Stimulated activated CD4-positive, alpha-beta T cell treated with anti-CD3 and anti-CD28 coated beads, Interleukin-12 subunit alpha, Interleukin-12 subunit beta, amount 100 ng/mL, for 24 hours (primary cell): ENCODE measurements around the gene MYH4.

Experiments used
- DNase-seq, 2 experiments: peaks; one replicate each; pipeline ENCODE4 v3.0.0-alpha.2; 2020; ENCODE audit warnings: low read depth in 2 of 2

MYH4 gene

GRCh38 chr17:10469459-10469858 lies at the start of gene MYH4:
Gene MYH4, minus strand, starts transcription at chr17:10469559. Its CDS starts 2,814 bp downstream, at chr17:10466745.
- no peak for DNase-seq

GRCh38 chr17:10518271-10519037 lies 49.1 kb upstream of the MYH4 start, which contains the start of gene MYH1:
Gene MYH1, minus strand, starts transcription at chr17:10518542. Its CDS starts 1,900 bp downstream, at chr17:10516642.
- DNase-seq, result no peak

DNA sequence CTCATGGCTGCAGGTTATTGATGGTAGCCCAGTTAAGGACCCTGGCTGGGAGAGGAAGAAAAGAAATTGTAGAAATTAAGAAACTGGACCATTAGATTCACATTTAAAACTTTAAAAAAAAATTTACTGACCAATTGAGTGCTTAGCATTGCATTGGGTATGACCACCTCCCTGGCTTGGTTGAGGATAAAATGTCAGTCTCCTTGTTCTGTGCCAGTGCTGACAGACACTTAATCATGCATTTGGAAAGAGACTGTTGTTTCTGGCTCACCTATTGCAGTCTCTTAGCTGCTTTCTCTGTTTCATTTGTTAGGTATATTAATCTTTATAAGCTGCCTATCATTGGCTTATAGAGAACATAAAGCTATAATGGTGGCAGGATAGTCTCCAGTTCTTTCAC lies 47.3 kb upstream of the MYH4 start:
- no peak for DNase-seq

DNA sequence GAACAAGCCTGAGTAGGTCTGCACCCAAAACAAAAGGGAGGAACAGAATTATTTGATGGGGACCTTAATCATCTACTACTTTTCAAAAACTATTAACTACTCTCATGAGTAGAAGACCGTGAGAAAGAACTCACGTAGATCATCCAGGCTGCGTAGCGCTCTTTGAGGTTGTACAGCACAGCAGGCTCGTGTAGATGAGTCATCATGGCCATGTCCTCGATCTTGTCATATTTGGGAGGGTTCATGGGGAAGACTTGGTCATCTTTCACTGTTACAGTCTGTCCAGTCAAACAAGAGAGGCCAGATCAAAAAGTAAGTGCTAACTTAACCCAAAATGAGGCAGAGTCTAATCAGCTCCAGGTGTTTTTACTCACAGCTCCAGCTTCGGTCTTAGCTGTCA lies 46.7 kb upstream of the MYH4 start:
- DNase-seq, result no peak

GRCh38 chr17:10513299-10514067 lies 44.1 kb upstream of the MYH4 start:
- no peak for DNase-seq

DNA sequence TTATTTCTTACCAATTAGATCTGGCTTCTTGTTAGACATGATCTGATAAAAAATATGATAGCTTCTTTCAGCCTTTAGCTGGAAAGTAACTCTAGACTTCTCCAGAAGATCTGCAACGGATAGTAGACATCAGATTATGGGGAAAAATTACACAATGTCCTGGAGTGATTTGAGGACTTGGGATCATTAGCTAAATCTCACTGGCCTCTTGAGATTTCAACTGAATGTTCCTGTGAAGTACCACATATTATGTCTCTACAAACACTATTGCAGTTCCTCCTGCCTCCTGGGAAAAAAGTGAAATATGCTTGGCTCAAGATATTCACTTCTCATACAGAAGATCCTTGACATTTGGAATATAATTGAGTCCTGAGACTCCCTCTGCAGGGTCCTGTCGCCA lies 43.5 kb upstream of the MYH4 start:
- DNase-seq, result no peak

DNA sequence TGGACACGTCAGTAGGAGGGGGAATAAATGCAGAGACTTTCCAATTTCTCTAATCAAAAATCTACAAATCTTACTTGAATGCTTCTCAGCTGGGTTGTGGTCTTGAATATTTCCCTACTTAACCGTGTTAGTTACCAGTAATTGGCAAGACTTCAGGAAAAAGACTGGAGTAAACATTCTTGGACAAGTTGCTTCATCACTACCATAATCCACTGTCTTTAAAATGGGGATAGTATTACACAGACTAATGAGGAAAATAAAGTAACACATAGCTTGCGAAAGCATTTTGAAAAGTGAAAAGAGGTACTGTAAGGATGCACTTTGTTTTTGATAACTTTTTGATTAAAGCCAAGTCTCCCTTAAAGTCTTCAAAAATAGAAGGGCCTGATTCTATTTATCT lies 30.6 kb upstream of the MYH4 start:
- no peak for DNase-seq

DNA sequence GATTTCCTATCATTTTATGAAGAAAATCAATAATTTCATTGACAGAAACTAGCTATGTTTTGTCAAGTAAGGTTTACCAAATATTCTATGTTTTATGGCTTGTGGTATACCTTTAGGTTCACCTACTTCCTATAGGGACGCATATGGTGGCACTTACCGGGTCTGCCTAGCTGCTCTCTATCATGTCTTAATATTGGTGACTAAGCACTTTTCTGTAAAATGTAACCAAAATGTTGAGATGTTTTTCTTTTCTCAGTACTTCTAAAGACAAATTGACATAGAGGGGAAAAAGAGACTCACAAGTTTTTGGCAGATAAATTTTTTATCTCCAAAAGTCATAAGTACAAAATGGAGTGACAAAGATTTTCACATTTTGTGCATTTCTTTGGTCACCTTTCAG lies 22.6 kb upstream of the MYH4 start:
- no peak for DNase-seq

DNA sequence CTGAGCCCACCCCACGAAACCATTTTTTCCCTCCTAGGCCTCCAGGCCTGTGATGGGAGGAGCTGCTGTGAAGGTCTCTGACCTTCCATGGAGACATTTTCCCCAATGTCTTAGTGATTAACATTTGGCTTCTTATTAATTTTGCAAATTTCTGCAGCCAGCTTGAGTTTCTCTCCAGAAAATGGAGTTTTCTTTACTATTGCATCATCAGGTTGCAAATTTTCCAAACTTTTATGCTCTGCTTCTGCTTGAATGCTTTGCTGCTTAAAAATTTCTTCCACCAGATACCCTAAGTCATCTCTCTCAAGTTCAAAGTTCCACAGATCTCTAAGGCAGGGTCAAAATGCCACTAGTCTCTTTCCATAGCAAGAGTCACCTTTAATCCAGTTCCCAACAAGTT lies 12.9 kb upstream of the MYH4 start:
- no peak for DNase-seq

DNA sequence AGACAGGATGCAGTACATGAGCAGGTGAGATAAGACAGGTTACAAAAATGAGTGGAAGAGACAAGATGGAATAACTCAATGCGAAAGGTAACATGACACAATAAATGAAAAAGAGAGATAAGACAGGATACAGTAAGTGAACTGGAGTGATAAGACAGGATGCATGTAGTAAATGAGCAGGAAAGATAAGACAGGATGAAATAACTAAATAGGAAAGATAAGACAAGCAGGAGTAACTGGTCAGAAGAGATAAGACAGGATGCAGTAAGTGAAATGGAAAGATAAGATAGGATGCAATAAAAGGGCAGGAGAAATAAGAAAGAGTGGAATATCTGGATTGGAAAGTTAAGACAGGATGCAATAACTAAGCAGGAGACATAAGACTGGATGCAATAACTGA lies 8.3 kb upstream of the MYH4 start:
- DNase-seq, result no peak

DNA sequence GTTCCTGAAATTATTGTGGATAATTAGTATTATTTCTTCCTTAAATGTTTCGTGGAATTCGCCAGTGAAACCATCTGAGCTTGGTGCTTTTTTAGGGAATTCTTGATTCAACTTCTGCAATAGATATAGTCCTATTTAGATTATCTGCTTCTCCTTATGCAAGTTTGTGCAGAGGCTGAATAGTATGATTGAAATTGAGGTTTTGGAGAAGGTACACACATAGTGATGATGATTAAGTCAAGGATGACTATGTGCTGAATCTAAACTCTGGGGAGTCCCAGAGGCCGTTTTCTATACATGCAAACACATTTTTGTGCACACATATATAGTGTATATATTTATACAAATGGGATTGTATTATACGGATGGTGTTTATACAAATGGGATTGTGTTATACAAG lies 5.2 kb upstream of the MYH4 start:
- DNase-seq, result no peak

DNA sequence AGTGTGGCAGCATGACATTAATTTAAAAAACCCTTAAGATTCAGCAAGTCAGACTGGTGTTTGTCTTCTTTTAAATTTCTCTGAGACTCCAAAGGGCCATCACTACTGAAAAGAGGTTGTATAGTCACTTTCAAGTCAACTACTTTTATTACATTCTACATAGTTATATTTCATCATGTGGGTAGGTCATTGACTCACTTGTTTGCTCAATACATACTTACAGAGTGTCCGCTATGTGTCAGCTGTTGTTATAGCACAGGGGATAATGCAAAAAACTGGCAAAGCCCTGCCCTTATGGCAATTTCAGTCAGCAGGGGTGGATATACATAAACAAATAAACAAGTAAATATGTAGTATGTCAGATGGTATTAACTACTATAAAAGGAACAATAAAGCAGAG lies 2.5 kb upstream of the MYH4 start:
- no peak for DNase-seq

- no peak for DNase-seq
These were observed 6.0 kb downstream of the MYH4 start for GRCh38 chr17:10463402-10463801.

- no peak for DNase-seq
These were observed 9.3 kb downstream of the MYH4 start for GRCh38 chr17:10460062-10460461.

DNA sequence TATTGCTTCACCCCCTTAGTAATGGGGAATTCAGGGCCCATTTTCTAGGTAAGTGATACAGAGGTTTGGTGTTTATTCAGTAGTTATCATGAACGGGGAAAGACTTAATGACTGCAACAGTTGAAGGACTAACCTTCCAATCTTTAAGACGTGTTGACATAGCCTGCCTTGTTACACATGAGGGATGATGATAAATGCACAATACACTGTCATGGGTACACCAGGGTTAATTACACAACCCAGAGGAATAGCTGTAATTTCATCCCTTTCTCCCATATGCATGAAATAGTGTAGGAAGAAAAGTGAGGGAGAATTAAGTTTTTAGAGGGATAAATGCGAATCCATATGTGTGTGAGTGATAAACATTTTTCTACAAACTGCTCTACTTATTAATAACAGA lies 10.7 kb downstream of the MYH4 start:
- no peak for DNase-seq

DNA sequence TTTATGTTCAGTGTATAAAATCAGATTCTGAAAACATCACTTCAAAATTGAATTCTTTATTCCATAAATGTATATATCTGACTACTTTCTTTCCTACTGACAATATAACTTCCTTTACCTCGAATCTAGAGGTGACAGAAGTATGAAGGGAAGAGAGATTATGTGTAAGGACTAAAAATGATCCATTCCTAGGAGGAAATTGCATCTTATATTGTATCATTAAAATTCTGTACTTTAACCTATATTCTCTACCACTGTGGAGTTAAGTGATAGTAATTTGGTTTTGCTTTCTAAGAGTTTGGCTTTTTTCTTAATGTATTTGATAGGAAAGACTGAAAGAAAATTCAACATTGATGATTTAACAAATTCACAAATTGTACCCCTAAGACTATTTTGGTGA lies 11.4 kb downstream of the MYH4 start:
- DNase-seq, result no peak

DNA sequence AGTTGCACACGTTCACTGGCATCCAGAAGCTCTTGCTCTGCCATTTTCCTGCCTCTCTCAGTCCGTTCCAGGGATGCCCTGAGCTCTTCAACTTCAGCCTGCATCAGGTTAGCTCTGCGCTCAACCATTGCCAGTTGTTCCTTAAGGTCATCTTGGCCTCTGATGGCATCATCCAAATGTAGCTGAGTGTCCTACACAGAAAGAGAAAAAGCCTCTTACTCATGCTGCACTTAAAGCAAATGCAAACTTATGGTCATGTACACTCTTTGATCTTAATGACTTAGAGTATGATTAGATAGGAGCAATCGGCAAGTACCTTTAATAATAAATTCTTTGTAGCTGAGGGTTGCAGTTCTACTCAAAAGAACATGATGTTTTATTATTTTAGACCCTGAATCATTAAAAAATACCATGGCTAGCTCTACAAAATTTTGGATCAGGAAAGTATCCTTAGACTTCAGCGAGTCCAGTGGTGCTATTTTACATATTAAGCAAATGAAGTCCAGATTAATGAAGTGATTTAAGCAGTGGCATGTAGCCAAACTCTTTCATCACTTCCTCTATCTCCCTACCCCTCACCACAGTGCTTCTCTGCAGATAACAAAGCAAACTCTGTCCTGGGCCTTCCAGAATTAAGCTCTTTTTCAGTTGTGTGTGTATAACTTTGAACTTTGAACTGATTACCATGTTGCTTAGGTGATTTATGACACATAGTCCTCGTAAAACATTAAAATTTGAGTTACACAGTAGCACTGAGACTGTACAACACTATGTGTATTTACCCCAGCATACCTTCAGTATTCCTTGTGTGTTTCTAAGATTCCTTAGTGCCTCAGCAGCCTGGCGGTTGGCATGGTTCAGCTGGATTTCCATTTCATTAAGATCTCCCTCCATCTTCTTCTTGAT lies 22.1 kb downstream of the MYH4 start:
- no peak for DNase-seq

DNA sequence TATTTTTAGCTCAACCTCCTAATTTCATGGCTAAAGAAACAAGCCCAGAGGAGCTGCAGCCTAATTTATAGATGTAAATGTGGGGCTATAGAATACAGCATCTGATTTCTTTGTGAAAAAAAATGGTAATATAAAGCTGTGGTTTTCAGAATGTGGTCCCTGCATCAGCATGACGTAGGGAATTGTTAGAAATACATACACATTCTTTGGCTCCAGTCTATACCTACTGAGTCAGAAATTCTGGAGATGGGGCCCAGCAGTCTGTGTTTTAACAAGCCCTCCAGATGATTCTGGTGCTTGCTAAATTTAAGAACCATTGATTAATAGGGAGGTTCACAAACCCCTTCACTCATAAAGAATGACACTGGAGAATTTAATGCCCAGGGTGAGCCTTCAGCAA lies 29.5 kb downstream of the MYH4 start:
- DNase-seq, result no peak

DNA sequence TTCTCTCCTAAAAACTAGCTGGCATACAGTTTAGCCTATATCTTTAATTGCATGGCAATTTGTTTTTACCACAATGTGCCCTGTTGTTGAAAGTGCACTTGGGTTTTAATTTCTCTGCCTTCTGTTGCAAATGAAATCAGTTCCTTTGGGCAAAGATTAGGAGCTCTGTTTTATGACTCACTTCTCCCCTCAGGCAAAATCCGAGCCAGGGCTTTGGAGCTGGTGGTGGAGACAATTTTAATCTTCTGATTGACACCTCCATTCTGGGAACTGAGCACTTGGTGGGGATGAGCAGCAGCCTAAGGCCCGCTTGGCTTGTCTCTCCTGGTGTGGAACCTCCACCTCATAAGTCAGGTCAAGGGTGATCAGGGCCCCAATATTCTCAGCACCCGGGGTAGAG lies 34.3 kb downstream of the MYH4 start:
- no peak for DNase-seq

GRCh38 chr17:10429421-10430045 lies 39.8 kb downstream of the MYH4 start:
- DNase-seq, result no peak

GRCh38 chr17:10428781-10429180 lies 40.6 kb downstream of the MYH4 start:
- no peak for DNase-seq
